Right forelimb (tissue), 1 donor: ENCODE measurements around the gene OR7A5.
"Not testable (repeated sequence)": the region's sequence is repeated elsewhere in the genome, so short reads cannot be mapped to it uniquely, and the experiment has no call there.

ENCODE experiments used
- DNase-seq: peaks from one replicate; pipeline ENCODE4 v3.0.0-alpha.2; 2018

The OR7A5 gene

DNA sequence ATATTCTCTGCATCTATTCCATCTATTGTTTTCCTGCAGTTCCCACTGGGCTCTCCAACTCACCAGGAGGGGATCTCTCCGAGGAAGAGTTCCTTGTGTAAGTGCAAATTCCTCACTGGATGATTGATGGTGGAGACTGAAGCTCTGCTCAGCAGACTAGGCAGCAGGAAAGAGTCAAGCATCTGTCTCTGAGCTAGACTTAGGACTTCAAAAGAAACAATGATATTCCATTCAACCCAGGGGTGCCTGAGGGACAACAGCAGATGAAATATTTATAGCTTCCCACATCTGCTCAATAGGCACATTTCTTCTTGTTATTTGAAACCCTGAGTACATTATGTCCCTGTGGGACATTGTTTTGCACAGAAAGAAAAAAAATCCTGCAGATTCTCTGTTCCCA, at the start of gene OR7A5, which contains the start of gene OR7C1:
Gene OR7A5 (minus strand): TSS at position 175 of the 400 bp plus-strand sequence. CDS start 6,944 bp downstream, outside the sequence.
Gene OR7C1 (minus strand): TSS at position 175 of the 400 bp plus-strand sequence. CDS start 35,049 bp downstream, outside the sequence.
- DNase-seq = no peak

DNA sequence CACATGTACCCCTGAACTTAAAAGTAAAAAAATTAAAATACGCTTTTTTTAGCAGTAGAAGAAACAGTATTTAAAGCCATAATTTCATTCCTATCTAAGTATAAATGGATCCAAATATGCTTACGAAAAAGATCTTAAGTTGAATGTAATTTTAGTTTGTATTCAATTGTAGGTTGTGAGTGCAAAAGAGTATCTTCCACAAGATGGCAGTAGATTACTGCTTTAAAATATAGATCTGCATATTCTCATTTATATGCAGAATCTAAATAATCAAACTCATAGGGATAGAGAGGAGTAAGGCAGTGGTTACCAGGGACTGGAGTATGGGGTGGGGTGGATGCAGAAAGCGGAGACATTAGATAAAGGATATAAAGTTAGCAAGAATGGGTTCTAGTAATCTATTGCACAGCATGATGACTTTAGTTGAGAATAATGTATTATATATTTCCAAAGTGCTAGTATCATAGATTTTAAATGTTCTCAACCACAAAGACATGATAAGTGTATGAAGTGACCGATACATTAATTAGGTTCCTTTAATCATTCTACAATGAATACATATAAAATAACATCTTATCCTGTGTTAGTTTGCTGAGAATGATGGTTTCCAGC, 36.7 kb upstream of the OR7A5 start:
- no peak for DNase-seq

DNA sequence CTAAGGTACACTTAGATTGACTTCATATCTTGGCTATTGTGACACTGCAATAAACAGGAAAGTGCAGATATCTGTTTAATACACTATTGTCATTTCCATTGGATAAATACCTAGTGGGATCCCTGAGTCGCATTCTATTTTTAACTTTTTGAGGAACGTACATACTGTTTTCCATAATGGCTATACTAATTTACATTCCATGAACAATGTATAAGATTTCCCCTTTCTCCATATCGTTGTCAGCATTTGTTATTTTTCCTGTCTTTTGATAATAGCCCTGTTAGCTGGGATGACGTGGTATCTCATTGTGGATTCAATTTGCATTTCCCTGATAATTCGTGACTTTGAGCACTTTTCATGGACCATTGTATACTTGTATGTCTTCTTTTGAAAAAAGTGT, 33.5 kb upstream of the OR7A5 start:
- DNase-seq = no peak

DNA sequence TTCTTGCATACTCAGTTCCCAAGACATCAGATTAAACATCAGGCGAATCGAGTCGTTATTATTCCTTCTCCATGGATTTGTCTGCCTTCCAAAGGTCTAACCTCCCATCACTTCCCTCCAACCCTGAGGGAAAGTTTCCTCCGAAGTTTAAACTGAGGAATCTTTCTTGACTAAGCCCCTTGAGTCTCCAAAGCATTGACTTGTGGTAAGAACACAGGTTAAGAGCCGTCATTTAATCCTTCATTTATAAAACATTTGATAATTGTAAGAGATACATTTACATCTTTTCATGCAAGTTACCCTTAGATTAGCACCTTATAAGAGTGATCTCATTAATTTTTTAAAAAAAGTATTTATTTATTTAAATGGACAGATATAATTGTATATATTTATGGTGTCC, 13.8 kb upstream of the OR7A5 start, which contains the start of gene OR7A10:
Gene OR7A10 (minus strand): TSS at position 101 of the 400 bp plus-strand sequence. CDS start 7,045 bp downstream, outside the sequence.
- no peak for DNase-seq

DNA sequence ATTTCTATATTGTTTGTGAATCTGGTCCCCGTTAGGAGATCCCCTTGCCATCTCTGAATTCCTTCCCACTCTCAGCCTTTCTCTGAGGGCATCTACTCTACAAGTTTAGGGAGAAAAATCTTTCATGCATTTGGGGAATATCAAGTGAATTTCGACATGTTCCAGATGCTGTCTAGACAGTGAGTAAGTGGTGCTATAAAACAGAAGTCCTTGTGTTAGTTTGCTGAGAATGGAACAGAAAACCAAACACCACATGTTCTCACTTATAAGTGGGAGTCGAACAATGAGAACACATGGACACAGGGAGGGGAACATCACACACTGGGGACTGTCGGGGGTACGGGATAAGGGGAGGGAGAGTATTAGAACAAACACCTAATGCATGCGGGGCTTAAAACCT, 8.6 kb upstream of the OR7A5 start:
- no peak for DNase-seq

DNA sequence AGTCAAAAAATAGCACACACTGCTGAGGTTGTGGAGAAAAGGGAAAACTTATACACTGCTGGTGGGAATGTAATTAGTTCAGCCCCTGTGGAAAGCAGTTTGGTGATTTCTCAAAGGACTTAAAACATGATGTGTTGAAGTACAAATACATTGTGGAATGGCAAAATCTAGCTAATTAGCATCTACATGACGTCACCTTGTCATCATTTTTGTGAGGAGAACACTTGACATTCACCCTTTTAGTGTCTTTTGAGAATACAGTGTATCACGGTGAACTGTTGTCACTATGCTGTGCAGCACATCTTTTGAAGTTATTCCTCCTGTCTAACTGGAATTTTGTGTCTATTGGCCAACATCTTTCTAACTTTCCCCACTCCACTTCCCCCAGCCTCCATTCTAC, 8.2 kb upstream of the OR7A5 start:
- DNase-seq = no peak

DNA sequence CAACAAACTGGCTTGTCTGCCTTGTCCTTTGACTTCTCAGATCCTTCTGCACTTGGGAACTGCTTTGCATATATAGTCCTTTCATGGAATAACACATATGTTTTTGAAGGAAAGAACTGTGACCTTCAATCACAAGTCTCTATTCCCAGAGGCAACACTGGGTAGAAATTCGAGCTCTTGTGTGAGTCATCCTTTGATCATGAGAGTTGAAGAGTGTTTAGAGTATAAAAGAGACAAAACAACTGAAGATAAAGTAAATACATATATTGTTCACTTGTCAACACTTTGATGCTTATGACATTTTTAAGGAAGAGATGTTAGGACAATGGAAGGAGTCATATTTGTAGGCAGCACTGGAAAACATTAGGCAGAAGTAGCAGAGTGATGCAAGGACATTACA, 5.2 kb upstream of the OR7A5 start:
- DNase-seq = no peak

DNA sequence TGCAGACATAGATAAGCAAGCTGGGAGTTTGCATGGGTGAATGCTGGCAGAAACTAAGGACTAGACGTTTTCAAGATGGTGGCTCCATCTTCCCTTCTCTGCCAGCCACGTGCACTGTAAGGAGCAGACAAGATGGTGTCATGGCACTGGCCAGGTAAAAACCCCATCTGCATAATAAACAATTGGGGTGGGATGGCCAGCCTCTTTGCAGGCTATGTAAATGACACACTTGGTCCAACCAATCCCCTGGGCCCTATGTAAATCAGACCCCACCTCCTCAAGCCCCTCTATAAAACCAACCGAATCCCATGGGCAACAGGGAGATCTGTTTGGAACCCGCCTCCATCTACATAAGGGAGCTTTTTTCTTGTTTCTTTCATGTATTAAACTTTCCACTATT, 2.4 kb upstream of the OR7A5 start:
- no peak for DNase-seq

DNA sequence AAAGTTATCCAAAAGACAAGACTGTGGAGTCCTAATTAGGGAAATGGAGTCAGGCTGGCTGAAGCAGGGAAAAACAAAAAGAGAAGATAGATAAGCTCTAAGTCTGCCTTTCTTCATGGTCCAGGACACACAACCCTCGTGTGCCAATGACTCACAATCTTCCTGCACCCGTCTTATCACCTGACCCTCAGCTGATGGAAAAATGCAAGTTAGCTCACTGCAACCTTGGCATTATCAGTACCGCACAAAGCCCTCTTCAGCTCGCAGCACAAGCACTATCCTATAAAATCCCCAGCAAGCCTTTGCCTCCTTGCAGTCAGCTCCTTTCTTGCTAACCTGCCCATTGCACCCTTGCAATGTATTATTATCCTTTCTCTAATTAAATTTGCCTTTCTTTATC, 4.3 kb downstream of the OR7A5 start:
- DNase-seq = no peak

DNA sequence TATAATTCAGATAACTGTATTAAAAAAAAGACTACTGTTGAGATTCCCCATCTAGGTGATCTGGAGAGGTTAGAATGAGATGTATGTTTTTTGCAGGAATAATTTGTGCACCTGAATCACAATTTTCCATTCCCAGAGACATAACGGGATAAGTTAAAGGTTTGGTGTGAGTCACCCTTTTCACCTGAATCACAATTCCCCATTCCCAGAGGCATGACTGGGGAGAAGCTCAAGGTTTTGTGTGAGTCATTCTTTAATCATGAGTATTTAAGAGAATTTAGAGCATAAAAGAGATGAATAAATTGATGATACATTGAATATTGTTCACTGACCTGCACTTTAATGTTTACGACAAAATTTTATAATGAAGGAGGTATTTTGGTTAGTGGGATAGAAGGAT, 9.0 kb downstream of the OR7A5 start:
- DNase-seq = no peak

DNA sequence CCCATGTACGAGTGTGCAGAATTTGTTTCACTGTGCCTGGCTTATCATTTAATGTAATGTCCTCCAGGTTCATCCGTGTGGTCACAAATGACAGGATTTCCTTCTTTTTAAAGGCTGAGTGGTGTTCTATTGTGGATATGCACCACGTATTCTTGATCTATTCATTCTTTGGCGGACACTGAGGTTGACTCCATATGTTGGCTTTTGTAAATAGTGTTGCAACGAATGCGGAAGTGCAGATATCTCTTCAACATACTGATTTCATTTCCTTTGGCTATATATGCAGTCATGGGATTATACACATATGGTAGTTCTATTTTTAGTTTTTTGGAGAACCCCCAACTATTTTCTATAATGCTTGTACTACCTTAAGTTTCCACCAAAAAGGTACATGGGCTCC, 13.0 kb downstream of the OR7A5 start:
- DNase-seq = no peak

DNA sequence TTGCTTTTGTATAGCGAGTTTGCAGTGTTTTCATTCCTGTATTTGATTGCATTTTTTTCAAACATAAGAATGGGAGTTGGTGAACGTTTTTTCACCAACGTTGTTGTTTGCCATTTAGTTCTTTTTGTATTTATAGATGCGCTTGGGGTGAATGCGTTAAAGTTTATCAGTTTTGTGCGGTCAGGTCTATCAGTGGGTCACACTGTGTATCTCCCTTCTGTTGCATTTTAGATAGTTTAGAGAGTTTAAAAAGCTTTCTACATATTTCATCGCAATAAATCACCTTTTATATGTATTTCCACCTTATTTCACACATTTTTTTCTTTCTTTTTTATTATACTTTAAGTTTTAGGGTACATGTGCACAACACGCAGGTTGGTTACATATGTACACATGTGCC, 16.4 kb downstream of the OR7A5 start:
- no peak for DNase-seq

DNA sequence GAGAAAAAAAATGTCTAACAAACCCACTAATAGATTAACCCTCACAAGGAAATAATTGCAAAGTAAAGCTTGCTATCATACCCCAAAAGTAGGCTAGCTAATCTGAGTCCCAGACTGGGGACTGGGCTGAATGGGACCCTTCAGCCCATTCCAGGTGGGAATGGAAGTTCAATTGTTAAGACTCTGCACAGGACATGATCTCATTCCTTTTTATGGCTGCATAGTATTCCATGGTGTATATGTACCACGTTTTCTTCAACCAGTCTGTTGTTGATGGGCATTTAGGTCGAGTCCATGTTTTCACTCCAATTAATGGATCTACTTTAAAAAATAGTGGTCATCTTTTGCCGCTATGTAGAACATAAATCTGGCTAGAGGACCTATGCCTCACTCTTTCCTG, 17.9 kb downstream of the OR7A5 start:
- DNase-seq = no peak

DNA sequence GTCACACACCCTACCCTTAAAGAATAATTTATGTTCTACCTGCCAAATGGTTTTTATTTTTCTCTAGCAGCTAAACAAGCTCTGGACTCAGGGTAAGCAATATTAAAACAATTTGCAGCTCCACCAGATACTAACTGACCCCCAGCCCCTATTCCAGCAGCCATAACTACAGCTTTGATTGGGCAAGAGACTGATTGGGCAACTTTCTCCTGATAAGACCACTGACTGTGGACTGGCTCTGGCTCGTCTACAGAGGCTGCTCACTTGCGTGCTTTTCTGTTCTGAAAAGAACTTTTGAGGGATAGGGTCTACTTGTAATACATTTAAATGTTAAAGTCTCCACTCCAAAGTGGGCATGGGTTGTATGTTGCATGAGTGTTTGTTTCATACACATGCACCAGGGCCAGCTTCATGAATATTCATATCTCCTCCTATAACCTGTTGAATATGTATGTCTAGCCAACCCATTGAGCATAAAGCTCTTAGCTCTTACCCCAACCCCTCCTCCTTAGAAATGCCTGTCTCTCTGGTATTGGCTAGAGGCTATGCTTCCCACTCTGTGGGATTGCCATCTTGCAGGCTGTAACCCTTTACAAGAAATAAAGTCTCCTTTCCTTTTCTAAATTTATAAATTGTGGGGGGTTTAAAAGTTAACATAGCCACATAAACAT, 19.9 kb downstream of the OR7A5 start:
- no peak for DNase-seq

DNA sequence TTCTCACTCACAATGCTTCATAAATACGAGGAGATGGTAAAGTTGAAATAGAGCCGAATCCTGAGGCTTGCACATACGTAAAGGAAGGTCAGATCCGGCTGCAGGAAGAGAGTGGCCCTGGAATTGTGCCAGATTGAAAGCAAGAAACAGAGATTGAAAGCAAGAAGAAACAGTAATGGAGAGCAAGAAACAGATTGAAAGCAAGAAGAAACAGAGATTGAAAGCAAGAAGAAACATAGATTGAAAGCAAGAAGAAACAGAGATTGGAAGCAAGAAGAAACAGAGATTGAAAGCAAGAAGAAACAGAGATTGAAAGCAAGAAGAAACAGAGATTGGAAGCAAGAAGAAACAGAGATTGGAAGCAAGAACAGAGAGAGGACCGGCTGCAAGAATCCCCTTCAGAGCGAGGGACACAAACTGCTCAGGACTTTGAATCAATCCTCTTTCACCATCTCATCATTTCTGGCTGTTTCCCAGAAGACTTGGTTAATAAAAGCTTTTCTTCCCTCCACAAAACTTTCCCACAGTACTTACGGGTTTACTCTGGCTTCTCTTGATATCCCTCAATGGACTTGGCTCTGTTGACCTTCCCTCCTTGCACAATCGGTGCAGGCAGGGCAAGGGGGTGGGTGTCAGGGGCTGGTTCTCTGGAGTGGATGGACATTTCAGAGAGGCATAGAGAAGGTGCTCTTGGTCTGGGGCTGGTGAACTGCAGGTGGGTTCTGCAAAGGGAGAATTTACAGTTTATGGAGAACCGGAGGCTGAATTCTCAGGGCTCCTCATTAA, 25.5 kb downstream of the OR7A5 start:
- no peak for DNase-seq

DNA sequence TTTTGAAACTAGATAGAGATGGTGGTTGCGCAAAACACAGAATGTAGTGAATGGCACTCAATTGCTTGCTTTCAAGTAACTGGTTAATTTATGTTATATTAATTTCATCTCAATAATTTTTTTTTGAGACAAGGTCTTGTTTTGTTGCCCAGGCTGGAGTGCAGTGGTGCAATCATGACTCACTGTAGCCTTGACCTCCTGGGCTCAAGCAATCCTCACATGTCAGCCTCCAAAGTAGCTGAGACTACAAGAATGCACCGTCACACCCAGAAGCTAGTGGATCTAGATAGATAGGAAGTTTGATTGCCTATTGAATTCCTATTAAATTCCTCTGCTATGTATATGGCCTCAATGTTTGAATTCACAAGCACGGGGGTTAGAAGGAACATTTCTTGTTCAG, 30.2 kb downstream of the OR7A5 start:
- no peak for DNase-seq

DNA sequence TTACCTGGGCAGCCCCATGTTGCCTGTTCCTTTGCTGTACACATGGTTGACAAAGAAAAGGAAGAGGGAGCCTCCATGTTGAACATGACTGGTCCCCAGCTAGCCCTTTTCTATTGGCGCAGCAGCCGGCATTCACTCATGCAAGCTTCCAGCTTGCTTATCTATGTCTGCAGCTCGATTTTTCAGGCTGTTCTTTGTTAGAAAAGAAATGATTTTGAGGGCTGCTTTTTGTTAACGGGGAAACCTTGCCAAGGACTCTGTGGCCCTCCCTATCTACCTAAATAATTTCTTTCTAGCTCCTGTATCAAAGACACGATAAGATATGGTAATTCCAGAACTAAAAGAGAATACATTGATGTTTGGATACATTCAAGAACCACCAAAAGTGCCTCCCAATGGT, 36.2 kb downstream of the OR7A5 start:
- DNase-seq = no peak

DNA sequence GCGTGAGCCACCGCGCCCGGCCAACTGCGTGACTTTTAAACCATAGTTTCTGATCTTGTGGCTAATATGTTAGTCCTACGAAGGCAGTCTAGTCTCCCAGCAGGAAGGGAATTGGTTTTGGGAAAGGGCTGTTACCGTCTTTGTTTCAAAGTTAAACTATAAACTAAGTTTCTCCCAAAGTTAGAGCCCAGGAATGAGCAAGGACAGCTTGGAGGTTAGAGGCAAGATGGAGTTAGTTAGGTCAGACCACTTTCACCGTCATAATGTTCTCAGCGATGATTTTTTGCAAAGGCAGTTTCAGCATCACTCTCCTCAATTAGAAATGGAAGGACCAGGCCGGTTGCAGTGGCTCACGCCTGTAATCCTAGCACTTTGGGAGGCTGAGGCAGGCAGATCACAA, 39.0 kb downstream of the OR7A5 start:
- no peak for DNase-seq

DNA sequence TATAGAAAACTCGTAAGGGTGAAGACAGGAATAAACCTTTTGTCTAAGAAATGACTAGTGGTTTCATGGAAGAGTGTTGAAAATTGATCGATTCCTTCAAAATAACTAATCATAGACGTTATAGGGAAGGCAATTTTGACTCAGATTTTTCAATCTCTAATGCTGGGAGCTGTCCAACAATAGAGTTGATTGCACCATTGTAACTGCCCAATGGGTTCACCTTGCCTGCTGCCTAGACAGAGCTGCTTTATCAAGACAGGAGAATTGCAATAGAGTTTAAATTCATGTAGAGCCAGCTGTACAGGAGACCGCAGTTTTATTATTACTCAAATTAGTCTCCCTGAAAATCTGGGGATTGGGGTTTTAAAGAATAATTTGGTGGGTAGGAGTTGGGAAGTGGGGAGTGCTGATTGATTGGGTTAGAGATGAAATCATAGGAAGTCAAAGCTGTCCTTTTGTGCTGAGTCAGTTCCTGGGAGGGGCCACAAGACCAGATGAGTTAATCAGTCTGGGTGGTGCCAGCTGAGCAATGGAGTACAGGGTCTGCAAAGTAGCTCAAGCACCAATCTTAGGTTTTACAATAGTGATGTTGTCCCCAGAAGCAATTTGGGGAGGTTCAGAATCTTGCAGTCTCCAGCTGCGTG, 39.8 kb downstream of the OR7A5 start:
- DNase-seq = no peak

DNA sequence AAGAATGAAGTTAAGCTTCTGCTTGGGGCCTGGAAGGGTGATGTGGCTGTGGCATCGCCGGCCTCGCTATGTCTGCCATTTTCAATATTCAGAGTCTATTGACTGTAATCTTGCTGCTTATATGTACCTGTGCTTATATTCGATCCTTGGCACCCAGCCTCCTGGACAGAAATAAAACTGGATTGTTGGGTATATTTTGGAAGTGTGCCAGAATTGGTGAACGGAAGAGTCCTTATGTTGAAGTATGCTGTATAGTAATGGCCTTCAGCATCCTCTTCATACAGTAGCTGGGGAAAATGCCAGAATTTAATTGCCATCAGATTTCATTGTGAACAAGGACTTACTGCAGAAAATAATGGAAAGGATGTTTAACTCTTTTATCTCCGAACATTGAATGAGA, 42.7 kb downstream of the OR7A5 start:
- not testable (repeated sequence) for DNase-seq

DNA sequence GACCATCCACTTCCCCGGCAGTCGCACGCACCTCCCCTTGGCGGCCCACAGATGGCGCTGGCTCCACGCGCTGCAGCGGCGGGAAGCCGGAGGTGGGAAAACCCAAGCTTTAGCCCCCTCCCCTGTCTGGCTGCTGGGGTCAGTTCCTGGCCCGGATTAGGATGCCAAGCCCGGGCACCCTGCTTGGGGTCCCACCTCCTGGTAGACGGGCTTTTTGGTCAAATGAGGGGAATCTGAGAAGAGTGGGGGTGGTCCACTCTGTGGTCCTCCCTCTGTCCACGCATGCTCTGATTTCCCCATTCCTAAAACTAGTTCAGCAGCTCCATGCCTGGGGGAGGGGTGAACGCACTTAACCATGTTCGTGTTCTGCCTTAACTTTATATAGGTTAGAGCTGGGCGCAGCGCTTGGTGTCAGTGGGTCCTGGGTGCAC, 48.5 kb downstream of the OR7A5 start:
- peak; percentile 74 for DNase-seq

DNA sequence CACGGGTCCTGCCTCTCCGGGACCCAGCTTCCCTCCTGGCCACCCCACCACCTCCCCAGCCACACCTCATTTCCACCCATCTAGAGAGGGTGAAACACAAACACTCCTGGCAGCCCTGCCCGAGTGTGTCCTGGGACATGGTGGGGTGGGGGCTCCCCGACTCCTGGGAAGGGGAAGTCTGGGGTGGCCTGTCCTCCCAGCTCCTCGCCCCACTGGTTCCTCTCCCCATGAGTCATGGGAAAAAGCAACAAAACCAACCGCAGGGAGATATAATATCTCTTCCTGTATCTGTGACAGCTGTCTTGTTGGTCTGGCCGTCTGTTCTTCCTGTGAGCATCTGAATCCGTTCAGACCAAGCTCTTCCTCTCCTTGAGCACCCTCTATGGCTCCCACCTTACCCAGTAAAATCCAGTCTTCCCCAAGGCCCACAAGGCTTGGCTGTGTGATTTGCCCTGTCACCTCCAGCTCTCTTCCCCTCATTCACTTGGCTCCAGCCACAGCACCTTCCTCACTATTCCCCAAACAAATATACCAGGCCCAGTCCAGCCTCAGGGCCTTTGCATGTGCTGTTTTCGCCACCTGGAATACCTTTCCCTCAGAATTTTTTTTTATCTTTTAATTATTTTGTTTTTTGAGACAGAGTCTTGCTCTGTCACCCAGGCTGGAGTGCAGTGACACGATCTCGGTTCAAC, 49.7 kb downstream of the OR7A5 start:
- not testable (repeated sequence) for DNase-seq

DNA sequence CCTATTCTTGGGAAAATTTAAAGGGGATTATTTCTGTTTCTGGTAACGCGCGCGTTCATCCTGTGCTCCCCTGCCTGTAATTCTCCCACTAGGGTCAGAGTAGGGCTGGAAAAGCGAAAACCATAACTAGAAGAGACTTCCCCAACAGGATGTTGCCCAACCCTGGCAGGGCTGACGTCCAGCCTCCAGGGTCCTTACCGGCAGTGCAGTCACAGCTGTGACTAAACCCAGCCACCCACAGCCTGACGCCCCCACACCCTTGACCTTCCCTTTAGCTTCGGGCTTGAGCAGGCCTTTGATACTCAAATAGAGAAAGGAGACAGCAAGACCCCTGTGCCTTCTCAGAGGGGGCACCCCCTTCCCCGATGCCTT, 50.3 kb downstream of the OR7A5 start:
- not testable (repeated sequence) for DNase-seq
